Measurements from ENCODE around the gene GAS2. TPM values are rescaled to one million over a fixed set of nuclear protein-coding genes. Genes with fewer than 3 reads are reported as not detected.

GAS2 gene
- total and polyA plus RNA-seq, 2 donors (not counting 1 experiment from before 2014, with no cell fraction given): 0.27 to 1.2 TPM

DNA sequence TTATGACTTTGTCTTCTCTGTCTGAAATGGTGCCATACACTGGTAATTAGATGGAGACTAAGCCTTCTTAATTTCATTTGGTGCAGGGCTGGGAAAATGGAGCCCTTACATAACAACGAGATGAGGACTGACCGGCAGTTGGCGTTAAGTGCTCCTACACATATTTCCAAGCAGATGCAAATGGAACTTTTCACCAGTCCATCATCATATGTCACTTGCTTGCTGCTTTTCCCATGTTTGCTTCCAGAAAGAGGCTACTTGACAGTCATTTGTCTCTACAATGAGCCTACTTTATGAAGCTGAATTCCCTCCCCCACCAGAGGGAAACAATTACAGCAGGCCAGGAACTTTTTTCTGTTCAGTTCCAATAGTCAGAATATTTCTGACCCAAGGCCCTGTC lies 130.6 kb downstream of the GAS2 start:
- no peak overlapping the region for H3K4me3 ChIP-seq (replicated peaks in 1 of 4; ENCODE audit: control extremely low read depth in 1 of 4, insufficient read depth in 1 of 4, low read depth in 3 of 4, low read length in 4 of 4)
- no peaks in the 10 kb centered on the region for H4K20me1 ChIP-seq (ENCODE audit: control insufficient read depth, extremely low read depth, insufficient read depth, low read length)
- H3K36me3 ChIP-seq (ENCODE audit: control insufficient read depth, insufficient read depth, low read length): no peaks in the 10 kb centered on the region
- no peak overlapping the region for H3K27ac ChIP-seq (ENCODE audit: insufficient read depth, low read length)
- H3K4me2 ChIP-seq (ENCODE audit: extremely low read depth, insufficient read depth, low read length): no peak overlapping the region
- no peak overlapping the region for H3K9ac ChIP-seq (ENCODE audit: insufficient read depth, low read length)
- no peaks in the 10 kb centered on the region for H3K27me3 ChIP-seq (ENCODE audit: control insufficient read depth, insufficient read depth, low read length)
- H3K4me1 ChIP-seq (ENCODE audit: control insufficient read depth, extremely low read depth, insufficient read depth, low read length): no peaks in the 10 kb centered on the region
- TF ChIP-seq EZH2 (IDR thresholded peaks at IDR 0.05; ENCODE audit: low read length, missing control alignments): no peak
- TF ChIP-seq, protein P1, sequence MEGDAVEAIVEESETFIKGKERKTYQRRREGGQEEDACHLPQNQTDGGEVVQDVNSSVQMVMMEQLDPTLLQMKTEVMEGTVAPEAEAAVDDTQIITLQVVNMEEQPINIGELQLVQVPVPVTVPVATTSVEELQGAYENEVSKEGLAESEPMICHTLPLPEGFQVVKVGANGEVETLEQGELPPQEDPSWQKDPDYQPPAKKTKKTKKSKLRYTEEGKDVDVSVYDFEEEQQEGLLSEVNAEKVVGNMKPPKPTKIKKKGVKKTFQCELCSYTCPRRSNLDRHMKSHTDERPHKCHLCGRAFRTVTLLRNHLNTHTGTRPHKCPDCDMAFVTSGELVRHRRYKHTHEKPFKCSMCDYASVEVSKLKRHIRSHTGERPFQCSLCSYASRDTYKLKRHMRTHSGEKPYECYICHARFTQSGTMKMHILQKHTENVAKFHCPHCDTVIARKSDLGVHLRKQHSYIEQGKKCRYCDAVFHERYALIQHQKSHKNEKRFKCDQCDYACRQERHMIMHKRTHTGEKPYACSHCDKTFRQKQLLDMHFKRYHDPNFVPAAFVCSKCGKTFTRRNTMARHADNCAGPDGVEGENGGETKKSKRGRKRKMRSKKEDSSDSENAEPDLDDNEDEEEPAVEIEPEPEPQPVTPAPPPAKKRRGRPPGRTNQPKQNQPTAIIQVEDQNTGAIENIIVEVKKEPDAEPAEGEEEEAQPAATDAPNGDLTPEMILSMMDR (conservative IDR thresholded peaks at IDR 0.05 in 1 of 2, IDR thresholded peaks at IDR 0.05 in 1 of 2; ENCODE audit: low read depth in 1 of 2, low read length in 2 of 2): no peak
- DNase-seq (ENCODE audit: low read depth in 2 of 2): no peak
- no peaks in the 10 kb centered on the region for H3K79me2 ChIP-seq (ENCODE audit: control insufficient read depth, insufficient read depth, low read length)
- H3K9me3 ChIP-seq (ENCODE audit: control insufficient read depth, insufficient read depth, low read depth, low read length): no peaks in the 10 kb centered on the region
- H2AFZ ChIP-seq (ENCODE audit: low read length): no peak overlapping the region

- no peak overlapping the region for H3K27ac ChIP-seq (ENCODE audit: insufficient read depth, low read length)
- no peaks in the 10 kb centered on the region for H3K9me3 ChIP-seq (ENCODE audit: control insufficient read depth, insufficient read depth, low read depth, low read length)
- no peak overlapping the region for H2AFZ ChIP-seq (ENCODE audit: low read length)
- no peak for TF ChIP-seq EZH2 (IDR thresholded peaks at IDR 0.05; ENCODE audit: low read length, missing control alignments)
- TF ChIP-seq, protein P1 (conservative IDR thresholded peaks at IDR 0.05 in 1 of 2, IDR thresholded peaks at IDR 0.05 in 1 of 2; ENCODE audit: low read depth in 1 of 2, low read length in 2 of 2): no peak
- H4K20me1 ChIP-seq (ENCODE audit: control insufficient read depth, extremely low read depth, insufficient read depth, low read length): no peaks in the 10 kb centered on the region
- no peaks in the 10 kb centered on the region for H3K79me2 ChIP-seq (ENCODE audit: control insufficient read depth, insufficient read depth, low read length)
- H3K4me3 ChIP-seq (replicated peaks in 1 of 4; ENCODE audit: control extremely low read depth in 1 of 4, insufficient read depth in 1 of 4, low read depth in 3 of 4, low read length in 4 of 4): no peak overlapping the region
- no peaks in the 10 kb centered on the region for H3K4me1 ChIP-seq (ENCODE audit: control insufficient read depth, extremely low read depth, insufficient read depth, low read length)
- H3K27me3 ChIP-seq (ENCODE audit: control insufficient read depth, insufficient read depth, low read length): no peaks in the 10 kb centered on the region
- H3K9ac ChIP-seq (ENCODE audit: insufficient read depth, low read length): no peak overlapping the region
- no peak for DNase-seq (ENCODE audit: low read depth in 2 of 2)
- H3K4me2 ChIP-seq (ENCODE audit: extremely low read depth, insufficient read depth, low read length): no peak overlapping the region
- no peaks in the 10 kb centered on the region for H3K36me3 ChIP-seq (ENCODE audit: control insufficient read depth, insufficient read depth, low read length)
These were observed 132.5 kb downstream of the GAS2 start for GRCh38 chr11:22798901-22799300.

DNA sequence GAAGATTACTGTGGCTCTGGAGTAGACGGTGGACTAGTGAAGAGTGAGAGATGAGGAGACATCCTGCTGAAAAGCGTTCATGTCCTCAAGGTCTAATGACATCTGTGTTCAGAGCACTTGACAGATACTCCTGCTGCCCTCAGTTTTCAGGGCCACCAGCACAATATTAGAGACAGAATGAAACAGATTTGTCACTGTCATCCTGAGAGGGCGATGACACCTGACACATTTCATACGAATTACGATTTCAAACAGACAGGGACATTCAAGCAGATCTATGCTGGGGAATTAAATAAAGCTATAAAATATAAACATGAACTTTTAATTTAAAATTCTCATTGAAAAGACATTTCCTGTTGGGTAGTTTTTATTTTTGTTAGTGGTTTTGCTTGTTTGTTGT lies 134.1 kb downstream of the GAS2 start:
- no peaks in the 10 kb centered on the region for H3K9me3 ChIP-seq (ENCODE audit: control insufficient read depth, insufficient read depth, low read depth, low read length)
- no peak overlapping the region for H2AFZ ChIP-seq (ENCODE audit: low read length)
- H3K9ac ChIP-seq (ENCODE audit: insufficient read depth, low read length): no peak overlapping the region
- no peak for TF ChIP-seq EZH2 (IDR thresholded peaks at IDR 0.05; ENCODE audit: low read length, missing control alignments)
- TF ChIP-seq, protein P1 (conservative IDR thresholded peaks at IDR 0.05 in 1 of 2, IDR thresholded peaks at IDR 0.05 in 1 of 2; ENCODE audit: low read depth in 1 of 2, low read length in 2 of 2): no peak
- no peaks in the 10 kb centered on the region for H3K27me3 ChIP-seq (ENCODE audit: control insufficient read depth, insufficient read depth, low read length)
- no peaks in the 10 kb centered on the region for H3K36me3 ChIP-seq (ENCODE audit: control insufficient read depth, insufficient read depth, low read length)
- no peak overlapping the region for H3K4me3 ChIP-seq (replicated peaks in 1 of 4; ENCODE audit: control extremely low read depth in 1 of 4, insufficient read depth in 1 of 4, low read depth in 3 of 4, low read length in 4 of 4)
- no peak overlapping the region for H3K27ac ChIP-seq (ENCODE audit: insufficient read depth, low read length)
- no peak overlapping the region for H3K4me2 ChIP-seq (ENCODE audit: extremely low read depth, insufficient read depth, low read length)
- no peaks in the 10 kb centered on the region for H3K79me2 ChIP-seq (ENCODE audit: control insufficient read depth, insufficient read depth, low read length)
- no peak for DNase-seq (ENCODE audit: low read depth in 2 of 2)
- no peaks in the 10 kb centered on the region for H3K4me1 ChIP-seq (ENCODE audit: control insufficient read depth, extremely low read depth, insufficient read depth, low read length)
- H4K20me1 ChIP-seq (ENCODE audit: control insufficient read depth, extremely low read depth, insufficient read depth, low read length): no peaks in the 10 kb centered on the region

All from fibroblast of lung (primary cell).